ENCODE results near the gene SPATA9.

GRCh38 chr5:95667061-95667618 is 15.7 kb downstream of the SPATA9 start:
- TF ChIP-seq GATA3 (IDR thresholded peaks at IDR 0.05; ENCODE audit: low read depth, low read length) = no peak
- TF ChIP-seq GATA2 (IDR thresholded peaks at IDR 0.05; ENCODE audit: low read depth, low read length) = no peak

Measured in SH-SY5Y (cell line).